Omental fat pad (tissue), 4 donors: Measurements from ENCODE around the gene CDH23. TPM values are rescaled to one million over a fixed set of nuclear protein-coding genes. Genes with fewer than 3 reads are reported as not detected.

Experiments
- ATAC-seq: fragments of 150-250 bp; one replicate; pipeline ENCODE4 v1.9.1; 2016; ENCODE audit warnings: mild to moderate bottlenecking, moderate library complexity; ENCODE audit not compliant: low FRiP score
- DNase-seq: peaks from one replicate; pipeline ENCODE4 v3.0.0-alpha.2; 2019; ENCODE audit warnings: low spot score
- CTCF ChIP-seq, 3 donors: fragments of 450-650 bp; IDR thresholded peaks; one replicate each; pipeline ENCODE4 v1.5.1; 2016 to 2017; ENCODE audit warnings: antibody characterized with exemption in 3 of 3, mild to moderate bottlenecking in 3 of 3, moderate library complexity in 2 of 3
- total RNA-seq, 4 donors: library from RNA; depleted of rRNA; stranded (reverse); fragments of >200 nt; gene quantifications; one replicate each; pipeline ENCODE4 v1.1.0, GENCODE V29; 2016

The CDH23 gene
- total RNA-seq, 4 donors from 2014 or later = 25.3 to 41.9 (median 34.4) TPM

- ATAC-seq (peak; percentile 49), DNase-seq (no peak)
- TF ChIP-seq CTCF (IDR thresholded peaks at IDR 0.05) = no peak
These were observed 226.6 kb downstream of the CDH23 start for GRCh38 chr10:71623098-71623985.

GRCh38 chr10:71623986-71624291 lies 227.2 kb downstream of the CDH23 start:
- no peak for DNase-seq
- TF ChIP-seq CTCF (IDR thresholded peaks at IDR 0.05) = no peak
- no peak for ATAC-seq

GRCh38 chr10:71625445-71626175 lies 228.9 kb downstream of the CDH23 start:
- ATAC-seq = no peak
- DNase-seq = no peak
- TF ChIP-seq CTCF (IDR thresholded peaks at IDR 0.05) = no peak

GRCh38 chr10:71627230-71627939 lies 230.7 kb downstream of the CDH23 start:
- ATAC-seq = no peak
- DNase-seq = no peak
- no peak for TF ChIP-seq CTCF (IDR thresholded peaks at IDR 0.05)

GRCh38 chr10:71627956-71628355 lies 231.2 kb downstream of the CDH23 start:
- no peak for TF ChIP-seq CTCF (IDR thresholded peaks at IDR 0.05)
- DNase-seq (no peak), ATAC-seq (no peak)

GRCh38 chr10:71629131-71629530 lies 232.4 kb downstream of the CDH23 start:
- ATAC-seq = no peak
- DNase-seq = no peak
- no peak for TF ChIP-seq CTCF (IDR thresholded peaks at IDR 0.05)
